ENCODE results near the gene ENTHD1.

ENTHD1 gene

GRCh38 chr22:39693943-39694500 is 199.5 kb downstream of the ENTHD1 start:
- TF ChIP-seq, protein P1, sequence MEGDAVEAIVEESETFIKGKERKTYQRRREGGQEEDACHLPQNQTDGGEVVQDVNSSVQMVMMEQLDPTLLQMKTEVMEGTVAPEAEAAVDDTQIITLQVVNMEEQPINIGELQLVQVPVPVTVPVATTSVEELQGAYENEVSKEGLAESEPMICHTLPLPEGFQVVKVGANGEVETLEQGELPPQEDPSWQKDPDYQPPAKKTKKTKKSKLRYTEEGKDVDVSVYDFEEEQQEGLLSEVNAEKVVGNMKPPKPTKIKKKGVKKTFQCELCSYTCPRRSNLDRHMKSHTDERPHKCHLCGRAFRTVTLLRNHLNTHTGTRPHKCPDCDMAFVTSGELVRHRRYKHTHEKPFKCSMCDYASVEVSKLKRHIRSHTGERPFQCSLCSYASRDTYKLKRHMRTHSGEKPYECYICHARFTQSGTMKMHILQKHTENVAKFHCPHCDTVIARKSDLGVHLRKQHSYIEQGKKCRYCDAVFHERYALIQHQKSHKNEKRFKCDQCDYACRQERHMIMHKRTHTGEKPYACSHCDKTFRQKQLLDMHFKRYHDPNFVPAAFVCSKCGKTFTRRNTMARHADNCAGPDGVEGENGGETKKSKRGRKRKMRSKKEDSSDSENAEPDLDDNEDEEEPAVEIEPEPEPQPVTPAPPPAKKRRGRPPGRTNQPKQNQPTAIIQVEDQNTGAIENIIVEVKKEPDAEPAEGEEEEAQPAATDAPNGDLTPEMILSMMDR (IDR thresholded peaks at IDR 0.05; ENCODE audit: borderline replicate concordance, insufficient read depth, low read depth, low read length) = no peak
- no peak overlapping the region for H3K4me3 ChIP-seq (ENCODE audit: low read depth, low read length)
